K562 (cell line): ENCODE results near the gene SLCO2A1. TPM values are rescaled to one million over a fixed set of nuclear protein-coding genes. Genes with fewer than 3 reads are reported as not detected.

ENCODE experiments used
- polyA plus RNA-seq, 8 experiments: library from polyadenylated mRNA; depleted of rRNA in 4 of 8; stranded (reverse) in 5 of 8; unstranded in 3 of 8; fragments of >200 nt; fragmentation: Nextera tagmentation in 2 of 8; fragmentation: Illumina TruSeq in 1 of 8; extraction: Ambion mirVana in 2 of 8; extraction: Trizol in 1 of 8; gene quantifications; 2 replicates each; pipeline versions ENCODE4 v1.2.1 to v1.2.3, GENCODE V29; 2011 to 2014; ENCODE audit warnings: inconsistent platforms in 1 of 8, missing spikeins in 1 of 8
- total RNA-seq, 7 experiments: library from RNA; depleted of rRNA in 6 of 7; stranded (reverse); fragments of >200 nt in 6 of 7; fragmentation: Illumina TruSeq in 2 of 7; extraction: Trizol in 2 of 7; gene quantifications; 2 replicates each; pipeline versions ENCODE4 v1.2.1 to v1.2.3, GENCODE V29; 2011 to 2021; ENCODE audit warnings: low replicate concordance in 1 of 7
- TF ChIP-seq, protein P1 (sequence below): sonication (generic); formaldehyde crosslinking; IDR thresholded peaks from 2 replicates; pipeline ENCODE4 v1.8.0; 2022; ENCODE audit warnings: mild to moderate bottlenecking, missing genetic modification reagents

Gene SLCO2A1
- total and polyA plus RNA-seq, 9 of the 15 experiments (the other 6 are each of a cell fraction or from before 2014, with no cell fraction given): 0.16 to 1.0 TPM; not detected in 7

DNA sequence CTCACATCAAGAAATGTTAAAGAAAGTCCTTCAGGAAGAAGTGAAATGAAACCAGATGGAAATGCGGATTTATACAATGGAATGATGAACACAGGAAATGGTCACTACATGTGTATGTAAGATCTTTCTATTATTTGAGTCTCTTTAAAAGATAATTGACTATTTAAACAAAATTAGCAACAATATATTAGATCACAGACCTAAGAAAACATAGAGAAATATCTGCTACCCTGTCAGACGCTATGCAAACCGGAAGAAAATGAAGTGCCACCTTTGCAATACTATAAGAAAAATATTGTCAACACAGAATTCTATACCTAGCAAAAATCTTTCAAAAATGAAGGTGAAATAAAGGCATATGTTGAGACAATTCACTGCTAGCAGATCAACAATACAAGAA lies 151.2 kb downstream of the SLCO2A1 start (continued):
- TF ChIP-seq, protein P1, sequence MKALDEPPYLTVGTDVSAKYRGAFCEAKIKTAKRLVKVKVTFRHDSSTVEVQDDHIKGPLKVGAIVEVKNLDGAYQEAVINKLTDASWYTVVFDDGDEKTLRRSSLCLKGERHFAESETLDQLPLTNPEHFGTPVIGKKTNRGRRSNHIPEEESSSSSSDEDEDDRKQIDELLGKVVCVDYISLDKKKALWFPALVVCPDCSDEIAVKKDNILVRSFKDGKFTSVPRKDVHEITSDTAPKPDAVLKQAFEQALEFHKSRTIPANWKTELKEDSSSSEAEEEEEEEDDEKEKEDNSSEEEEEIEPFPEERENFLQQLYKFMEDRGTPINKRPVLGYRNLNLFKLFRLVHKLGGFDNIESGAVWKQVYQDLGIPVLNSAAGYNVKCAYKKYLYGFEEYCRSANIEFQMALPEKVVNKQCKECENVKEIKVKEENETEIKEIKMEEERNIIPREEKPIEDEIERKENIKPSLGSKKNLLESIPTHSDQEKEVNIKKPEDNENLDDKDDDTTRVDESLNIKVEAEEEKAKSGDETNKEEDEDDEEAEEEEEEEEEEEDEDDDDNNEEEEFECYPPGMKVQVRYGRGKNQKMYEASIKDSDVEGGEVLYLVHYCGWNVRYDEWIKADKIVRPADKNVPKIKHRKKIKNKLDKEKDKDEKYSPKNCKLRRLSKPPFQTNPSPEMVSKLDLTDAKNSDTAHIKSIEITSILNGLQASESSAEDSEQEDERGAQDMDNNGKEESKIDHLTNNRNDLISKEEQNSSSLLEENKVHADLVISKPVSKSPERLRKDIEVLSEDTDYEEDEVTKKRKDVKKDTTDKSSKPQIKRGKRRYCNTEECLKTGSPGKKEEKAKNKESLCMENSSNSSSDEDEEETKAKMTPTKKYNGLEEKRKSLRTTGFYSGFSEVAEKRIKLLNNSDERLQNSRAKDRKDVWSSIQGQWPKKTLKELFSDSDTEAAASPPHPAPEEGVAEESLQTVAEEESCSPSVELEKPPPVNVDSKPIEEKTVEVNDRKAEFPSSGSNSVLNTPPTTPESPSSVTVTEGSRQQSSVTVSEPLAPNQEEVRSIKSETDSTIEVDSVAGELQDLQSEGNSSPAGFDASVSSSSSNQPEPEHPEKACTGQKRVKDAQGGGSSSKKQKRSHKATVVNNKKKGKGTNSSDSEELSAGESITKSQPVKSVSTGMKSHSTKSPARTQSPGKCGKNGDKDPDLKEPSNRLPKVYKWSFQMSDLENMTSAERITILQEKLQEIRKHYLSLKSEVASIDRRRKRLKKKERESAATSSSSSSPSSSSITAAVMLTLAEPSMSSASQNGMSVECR: no peak

Other genes with a start within 250 kb of the SLCO2A1 start
- 37.7 and 41.9 TPM in 2 replicates for gene SRPRB, start 224.1 kb downstream of the SLCO2A1 start, total RNA-seq (2014; rRNA removed)
- 59.5 and 64.5 TPM in 2 replicates for gene SRPRB, start 224.1 kb downstream of the SLCO2A1 start, total RNA-seq (2014; rRNA removed; fragmentation: Illumina TruSeq; extraction: Trizol)
- 37.2 and 41.4 TPM in 2 replicates for gene SRPRB, start 224.1 kb downstream of the SLCO2A1 start, total RNA-seq (2015; rRNA removed; fragmentation: Illumina TruSeq; extraction: Trizol)
- gene SRPRB, start 224.1 kb downstream of the SLCO2A1 start, total RNA-seq (2021): 57.3 and 60.9 TPM in 2 replicates
- 48.6 and 66.0 TPM in 2 replicates for gene SRPRB, start 224.1 kb downstream of the SLCO2A1 start, polyA plus RNA-seq (2011; rRNA removed)
- gene SRPRB, start 224.1 kb downstream of the SLCO2A1 start, polyA plus RNA-seq (2014; fragmentation: Illumina TruSeq; extraction: Trizol): 43.8 and 51.1 TPM in 2 replicates
- 10 to 100 TPM; 29.5 to 37.5 TPM for gene SRPRB, start 224.1 kb downstream of the SLCO2A1 start, polyA plus RNA-seq (2014; fragmentation: Nextera tagmentation; extraction: Ambion mirVana)
- 37.2 and 48.4 TPM in 2 replicates for gene SRPRB, start 224.1 kb downstream of the SLCO2A1 start, polyA plus RNA-seq (2014; rRNA removed)
- 0.82 and 0.98 TPM in 2 replicates for gene RAB6B, start 134.0 kb downstream of the SLCO2A1 start, total RNA-seq (2014; rRNA removed)
- 1.5 and 1.7 TPM in 2 replicates for gene RAB6B, start 134.0 kb downstream of the SLCO2A1 start, total RNA-seq (2014; rRNA removed; fragmentation: Illumina TruSeq; extraction: Trizol)
- 0.69 and 1.4 TPM in 2 replicates for gene RAB6B, start 134.0 kb downstream of the SLCO2A1 start, total RNA-seq (2015; rRNA removed; fragmentation: Illumina TruSeq; extraction: Trizol)
- gene RAB6B, start 134.0 kb downstream of the SLCO2A1 start, total RNA-seq (2021): 9.8 and 11.4 TPM in 2 replicates
- 11.3 and 18.1 TPM in 2 replicates for gene RAB6B, start 134.0 kb downstream of the SLCO2A1 start, polyA plus RNA-seq (2011; rRNA removed)
- gene RAB6B, start 134.0 kb downstream of the SLCO2A1 start, polyA plus RNA-seq (2014; fragmentation: Illumina TruSeq; extraction: Trizol): 5.2 and 6.3 TPM in 2 replicates
- under 1 TPM; 0.60 to 0.97 TPM for gene RAB6B, start 134.0 kb downstream of the SLCO2A1 start, polyA plus RNA-seq (2014; fragmentation: Nextera tagmentation; extraction: Ambion mirVana)
- gene RAB6B, start 134.0 kb downstream of the SLCO2A1 start, polyA plus RNA-seq (2014; rRNA removed): 3.0 and 6.7 TPM in 2 replicates
- 16.1 and 20.1 TPM in 2 replicates for gene RYK, start 220.9 kb upstream of the SLCO2A1 start, total RNA-seq (2014; rRNA removed)
- 22.3 and 24.5 TPM in 2 replicates for gene RYK, start 220.9 kb upstream of the SLCO2A1 start, total RNA-seq (2014; rRNA removed; fragmentation: Illumina TruSeq; extraction: Trizol)
- 23.8 and 29.5 TPM in 2 replicates for gene RYK, start 220.9 kb upstream of the SLCO2A1 start, total RNA-seq (2015; rRNA removed; fragmentation: Illumina TruSeq; extraction: Trizol)
- 13.2 and 13.8 TPM in 2 replicates for gene RYK, start 220.9 kb upstream of the SLCO2A1 start, total RNA-seq (2021)
- 22.1 and 23.8 TPM in 2 replicates for gene RYK, start 220.9 kb upstream of the SLCO2A1 start, polyA plus RNA-seq (2011; rRNA removed)
- 19.7 and 25.1 TPM in 2 replicates for gene RYK, start 220.9 kb upstream of the SLCO2A1 start, polyA plus RNA-seq (2014; fragmentation: Illumina TruSeq; extraction: Trizol)
- 1 to 10 TPM; 4.2 to 4.9 TPM for gene RYK, start 220.9 kb upstream of the SLCO2A1 start, polyA plus RNA-seq (2014; fragmentation: Nextera tagmentation; extraction: Ambion mirVana)
- 15.3 and 16.6 TPM in 2 replicates for gene RYK, start 220.9 kb upstream of the SLCO2A1 start, polyA plus RNA-seq (2014; rRNA removed)